Dermis blood vessel endothelial cell (primary cell): Measurements from ENCODE around the gene HRH1. TPM values are rescaled to one million over a fixed set of nuclear protein-coding genes. Genes with fewer than 3 reads are reported as not detected.
A peak's percentile ranks its signal among the peaks of the same experiment; 100 is the strongest.
"Not testable (repeated sequence)": the region's sequence is repeated elsewhere in the genome, so short reads cannot be mapped to it uniquely, and the experiment has no call there.

Source experiments
- DNase-seq: peaks from one replicate; pipeline ENCODE4 v3.0.0; 2010
- total RNA-seq: library from RNA; depleted of rRNA; stranded (reverse); fragments of >200 nt; gene quantifications from 2 replicates; pipeline ENCODE4 v1.2.3, GENCODE V29; 2014

Gene HRH1
- total RNA-seq, 1 donor from 2014 or later: 6.1 TPM

- DNase-seq: no peak
These were observed 17.9 kb downstream of the HRH1 start for GRCh38 chr3:11172096-11172690.

- no peak for DNase-seq
These were observed 19.7 kb downstream of the HRH1 start for GRCh38 chr3:11173828-11174465.

- no peak for DNase-seq
These were observed 24.1 kb downstream of the HRH1 start for GRCh38 chr3:11178421-11178820.

- not testable (repeated sequence) for DNase-seq
These were observed 30.2 kb downstream of the HRH1 start for GRCh38 chr3:11184328-11184969.

GRCh38 chr3:11185144-11185543 is 30.9 kb downstream of the HRH1 start:
- DNase-seq: no peak

GRCh38 chr3:11185564-11186317 is 31.4 kb downstream of the HRH1 start:
- DNase-seq: peak; percentile 96

GRCh38 chr3:11186318-11186692 is 32.0 kb downstream of the HRH1 start:
- DNase-seq: no peak

GRCh38 chr3:11186771-11187191 is 32.5 kb downstream of the HRH1 start:
- no peak for DNase-seq

GRCh38 chr3:11187681-11188080 is 33.4 kb downstream of the HRH1 start:
- no peak for DNase-seq

- no peak for DNase-seq
These were observed 33.9 kb downstream of the HRH1 start for GRCh38 chr3:11188231-11188630.

- DNase-seq: peak; percentile 65
These were observed 40.9 kb downstream of the HRH1 start for GRCh38 chr3:11195201-11195600.

- peak; percentile 51 for DNase-seq
These were observed 41.5 kb downstream of the HRH1 start for GRCh38 chr3:11195721-11196332.

- DNase-seq: no peak
These were observed 43.2 kb downstream of the HRH1 start for GRCh38 chr3:11197484-11197883.

- DNase-seq: no peak
These were observed 43.8 kb downstream of the HRH1 start for GRCh38 chr3:11198070-11198469.

- no peak for DNase-seq
These were observed 44.2 kb downstream of the HRH1 start for GRCh38 chr3:11198495-11198894.

- peak; percentile 91 for DNase-seq
These were observed 45.9 kb downstream of the HRH1 start for GRCh38 chr3:11199902-11200845.

GRCh38 chr3:11201251-11202019 is 47.1 kb downstream of the HRH1 start:
- DNase-seq: peak; percentile 97

- DNase-seq: no peak
These were observed 49.7 kb downstream of the HRH1 start for GRCh38 chr3:11203961-11204360.

GRCh38 chr3:11204697-11205348 is 50.5 kb downstream of the HRH1 start:
- no peak for DNase-seq

GRCh38 chr3:11205881-11206280 is 51.6 kb downstream of the HRH1 start:
- peak; percentile 76 for DNase-seq
